H1 (cell line): ENCODE results near the gene ZC2HC1C. TPM values are rescaled to one million over a fixed set of nuclear protein-coding genes. Genes with fewer than 3 reads are reported as not detected.

Experiments
- CTCF ChIA-PET: fragments of 300-600 bp; sonication (Branson Sonifier 250); formaldehyde crosslinking; loops from one replicate; lab custom pipeline; 2021; ENCODE audit not compliant: partially characterized antibody; lab: Charles Lee
- POLR2A ChIA-PET: fragments of 300-600 bp; sonication (Branson Sonifier 250); formaldehyde crosslinking; loops from one replicate; lab custom pipeline; 2021; ENCODE audit warnings: inconsistent platforms; ENCODE audit not compliant: partially characterized antibody; lab: Charles Lee
- DNase-seq, 2 experiments: peaks; one replicate each; pipeline versions ENCODE4 v3.0.0 to v3.0.0-alpha.2; 2010 to 2022; ENCODE audit warnings: low spot score in 2 of 2, low read depth in 1 of 2, mixed read lengths in 1 of 2
- FAIRE-seq: peaks from 2 replicates; lab custom pipeline; 2011; peaks lifted over from hg19 to GRCh38; lab: Jason Lieb, UNC
- H2AFZ ChIP-seq: 2 replicates; pipeline ENCODE4 v1.8.1; 2012; ENCODE audit warnings: low read length, inconsistent platforms
- H2AK5ac ChIP-seq: 2 replicates; pipeline ENCODE4 v1.6.1; 2013; ENCODE audit warnings: low read depth, low read length
- H2BK120ac ChIP-seq: replicated peaks from 2 replicates; pipeline ENCODE3; 2013; ENCODE audit warnings: low read depth, low read length, inconsistent platforms
- H2BK12ac ChIP-seq: 2 replicates; pipeline ENCODE4 v1.6.1; 2013; ENCODE audit warnings: low read depth, low read length
- H2BK15ac ChIP-seq: 2 replicates; pipeline ENCODE4 v1.6.1; 2013; ENCODE audit warnings: low read length
- H2BK20ac ChIP-seq: 2 replicates; pipeline ENCODE4 v1.6.1; 2013; ENCODE audit warnings: low read length
- H2BK5ac ChIP-seq: 2 replicates; pipeline ENCODE4 v1.6.1; 2013; ENCODE audit warnings: low read depth, low read length
- H3K14ac ChIP-seq: 2 replicates; pipeline ENCODE4 v1.6.1; 2013; ENCODE audit warnings: inconsistent platforms; ENCODE audit not compliant: insufficient read length
- H3K18ac ChIP-seq: 2 replicates; pipeline ENCODE4 v1.6.1; 2013; ENCODE audit warnings: low read length; ENCODE audit errors: extremely low read depth
- H3K23ac ChIP-seq: 2 replicates; pipeline ENCODE4 v1.6.1; 2013; ENCODE audit warnings: inconsistent platforms; ENCODE audit not compliant: insufficient read length
- H3K23me2 ChIP-seq: 2 replicates; pipeline ENCODE4 v1.6.1; 2013; ENCODE audit warnings: low read depth, low read length
- H3K27ac ChIP-seq: 2 replicates; pipeline ENCODE4 v1.6.1; 2011; ENCODE audit warnings: low read depth, low read length, inconsistent platforms
- H3K27me3 ChIP-seq, 4 experiments: replicated peaks in 1 of 4; 1 replicate in 1 of 4; 2 replicates in 3 of 4; pipeline versions ENCODE4 v1.6.1 to v1.8.1; 2011 to 2013; ENCODE audit warnings: low read length in 3 of 4, mild to moderate bottlenecking in 3 of 4, inconsistent platforms in 2 of 4, mixed read lengths in 2 of 4, moderate library complexity in 1 of 4; ENCODE audit not compliant: control insufficient read depth in 3 of 4, insufficient read depth in 3 of 4; ENCODE audit errors: extremely low read depth in 1 of 4
- H3K36me3 ChIP-seq, 4 experiments: 2 replicates each; pipeline versions ENCODE4 v1.6.1 to v1.8.1; 2011 to 2013; ENCODE audit warnings: mild to moderate bottlenecking in 4 of 4, low read length in 3 of 4, moderate library complexity in 2 of 4, control low read depth in 1 of 4, inconsistent platforms in 1 of 4; ENCODE audit not compliant: insufficient read depth in 4 of 4, control insufficient read depth in 2 of 4
- H3K4ac ChIP-seq: replicated peaks from 2 replicates; pipeline ENCODE3; 2013; ENCODE audit warnings: low read length, low read depth, mixed read lengths, inconsistent platforms; ENCODE audit not compliant: insufficient read length
- H3K4me1 ChIP-seq, 4 experiments: replicated peaks in 1 of 4; 1 replicate in 1 of 4; 2 replicates in 3 of 4; pipeline versions ENCODE4 v1.6.1 to v1.8.1; 2011 to 2013; ENCODE audit warnings: low read length in 3 of 4, inconsistent platforms in 2 of 4, mixed read lengths in 1 of 4; ENCODE audit not compliant: insufficient read depth in 4 of 4, control insufficient read depth in 3 of 4
- H3K4me2 ChIP-seq, 2 experiments: 2 replicates each; pipeline versions ENCODE4 v1.6.1 to v1.8.1; 2011 to 2013; ENCODE audit warnings: low read depth in 2 of 2, low read length in 2 of 2, control low read depth in 1 of 2, inconsistent platforms in 1 of 2, mild to moderate bottlenecking in 1 of 2; ENCODE audit not compliant: insufficient read depth in 1 of 2
- H3K4me3 ChIP-seq, 4 experiments: fragments of 200-600, 300-600 bp in 1 of 4; sonication (generic), shearing (Covaris generic), sonication (Bioruptor Twin) in 1 of 4; 2 replicates each; pipeline versions ENCODE4 v1.5.1 to v1.8.1; 2011 to 2016; ENCODE audit warnings: low read length in 4 of 4, low read depth in 3 of 4, control low read depth in 2 of 4, inconsistent platforms in 2 of 4, mild to moderate bottlenecking in 2 of 4, mixed read lengths in 1 of 4, moderate library complexity in 1 of 4; ENCODE audit not compliant: insufficient read depth in 2 of 4; ENCODE audit errors: extremely low read depth in 1 of 4
- H3K56ac ChIP-seq: replicated peaks from 2 replicates; pipeline ENCODE3; 2013; ENCODE audit warnings: low read depth, mild to moderate bottlenecking, mixed read lengths, low read length, inconsistent platforms; ENCODE audit not compliant: insufficient read length
- H3K79me1 ChIP-seq: 2 replicates; pipeline ENCODE4 v1.6.1; 2013; ENCODE audit warnings: low read depth, low read length, control low read depth
- H3K79me2 ChIP-seq, 2 experiments: 2 replicates each; pipeline versions ENCODE4 v1.6.1 to v1.8.1; 2012 to 2013; ENCODE audit warnings: low read length in 2 of 2, mild to moderate bottlenecking in 2 of 2, inconsistent platforms in 1 of 2; ENCODE audit not compliant: insufficient read depth in 2 of 2, control insufficient read depth in 1 of 2
- H3K9ac ChIP-seq, 4 experiments: replicated peaks in 1 of 4; 1 replicate in 1 of 4; 2 replicates in 3 of 4; pipeline versions ENCODE4 v1.6.1 to v1.8.1; 2011 to 2013; ENCODE audit warnings: low read depth in 3 of 4, low read length in 3 of 4, control low read depth in 2 of 4, mild to moderate bottlenecking in 2 of 4, moderate library complexity in 2 of 4, inconsistent platforms in 1 of 4; ENCODE audit errors: extremely low read depth in 1 of 4
- H3K9me3 ChIP-seq, 2 experiments: 2 replicates each; pipeline versions ENCODE4 v1.6.1 to v1.8.1; 2012 to 2013; ENCODE audit warnings: mild to moderate bottlenecking in 2 of 2, moderate library complexity in 2 of 2, control low read depth in 1 of 2, inconsistent platforms in 1 of 2, low read depth in 1 of 2, low read length in 1 of 2, mixed read lengths in 1 of 2; ENCODE audit not compliant: insufficient read depth in 2 of 2
- H4K20me1 ChIP-seq, 2 experiments: replicated peaks in 1 of 2; 2 replicates each; pipeline versions ENCODE3 to v1.8.1; 2011 to 2013; ENCODE audit warnings: inconsistent platforms in 2 of 2, low read length in 2 of 2, mild to moderate bottlenecking in 1 of 2; ENCODE audit not compliant: insufficient read depth in 2 of 2, control insufficient read depth in 1 of 2
- H4K5ac ChIP-seq: 2 replicates; pipeline ENCODE4 v1.6.1; 2013; ENCODE audit warnings: low read length, low read depth, mixed read lengths, inconsistent platforms; ENCODE audit not compliant: insufficient read length
- H4K8ac ChIP-seq: 2 replicates; pipeline ENCODE4 v1.8.0; 2013; ENCODE audit warnings: mild to moderate bottlenecking, moderate library complexity, low read length, inconsistent platforms; ENCODE audit not compliant: insufficient read depth; ENCODE audit errors: extremely low read depth
- H4K91ac ChIP-seq: replicated peaks from 2 replicates; pipeline ENCODE3; 2013; ENCODE audit warnings: low read length, mixed read lengths, inconsistent platforms; ENCODE audit not compliant: insufficient read length
- CBX8 ChIP-seq: fragments of 300-800, 300-1000 bp; sonication (generic); IDR thresholded peaks from 2 replicates; pipeline ENCODE4 v1.7.1; 2016; ENCODE audit warnings: low read depth, low read length, borderline replicate concordance
- CHD1 ChIP-seq: IDR thresholded peaks from 2 replicates; pipeline ENCODE4 v1.6.1; 2012; ENCODE audit warnings: low read depth, low read length, improper control_type of control experiment
- KDM1A ChIP-seq: fragments of 200-600, 300-600 bp; sonication (generic); IDR thresholded peaks from 2 replicates; pipeline ENCODE4 v1.7.1; 2016; ENCODE audit warnings: mild to moderate bottlenecking, low read length, borderline replicate concordance
- KDM5A ChIP-seq: fragments of 200-600 bp; IDR thresholded peaks from 2 replicates; pipeline ENCODE4 v1.7.1; 2012; ENCODE audit warnings: mild to moderate bottlenecking, low read length, inconsistent platforms, mixed read lengths
- RAD21 ChIP-seq, 2 experiments: IDR thresholded peaks in 1 of 2; conservative IDR thresholded peaks in 1 of 2; 2 replicates each; pipeline ENCODE4 v1.6.1; 2011; ENCODE audit warnings: low read depth in 2 of 2, low read length in 2 of 2, improper control_type of control experiment in 1 of 2, inconsistent platforms in 1 of 2, mild to moderate bottlenecking in 1 of 2, moderate library complexity in 1 of 2
- RNF2 ChIP-seq: fragments of 200-900, 300-1000 bp; sonication (generic); IDR thresholded peaks from 2 replicates; pipeline ENCODE4 v1.7.1; 2016; ENCODE audit warnings: borderline replicate concordance, low read depth, mild to moderate bottlenecking, antibody characterized with exemption, low read length; ENCODE audit not compliant: poor library complexity, severe bottlenecking; ENCODE audit errors: missing control alignments
- SRF ChIP-seq: IDR thresholded peaks from 2 replicates; pipeline ENCODE4 v1.6.1; 2011; ENCODE audit warnings: mild to moderate bottlenecking, low read depth, low read length, moderate library complexity
- TAF7 ChIP-seq: optimal IDR thresholded peaks from 2 replicates; pipeline ENCODE3; 2011; ENCODE audit warnings: low read depth, mild to moderate bottlenecking, inconsistent platforms, low read length, moderate library complexity, borderline replicate concordance
- WGBS, 2 experiments: shearing (Covaris generic) in 1 of 2; methylation state at CpG; one replicate each; pipeline versions ENCODE4 v1.1.6 to v1.1.7; 2013 to 2015; ENCODE audit warnings: low lambda C conversion rate in 2 of 2, mixed read lengths in 2 of 2, inconsistent platforms in 1 of 2, low coverage in 1 of 2, missing lambda C conversion rate in 1 of 2; ENCODE audit not compliant: insufficient replicate concordance in 2 of 2, insufficient coverage in 1 of 2, insufficient read length in 1 of 2; ENCODE audit errors: extremely low coverage in 1 of 2, missing lambda C conversion rate in 1 of 2; 5-methylcytosine and 5-hydroxymethylcytosine counted together
- polyA plus RNA-seq, 7 experiments: library from polyadenylated mRNA; depleted of rRNA in 3 of 7; stranded (reverse) in 5 of 7; unstranded in 2 of 7; fragments of >200 nt in 5 of 7; fragments of 200-250 nt in 2 of 7; gene quantifications; 1 replicate in 5 of 7; 2 replicates in 1 of 7; 4 replicates in 1 of 7; pipeline versions ENCODE4 v1.2.1 to v1.2.3, GENCODE V29; 2011 to 2013; ENCODE audit warnings: missing spikeins in 2 of 7, mixed read lengths in 2 of 7
- total RNA-seq: library from RNA; stranded (reverse); fragmentation: NEBNext Ultra II Directional; extraction: Animal tissue kit (Norgen Biotek cat#: 25700); gene quantifications from 2 replicates; pipeline ENCODE4 v1.2.1, GENCODE V29; 2021
- TF ChIP-seq, protein P1 (sequence below): IDR thresholded peaks from 2 replicates; pipeline ENCODE4 v1.6.1; 2012; ENCODE audit warnings: low read length, inconsistent platforms
- TF ChIP-seq, protein P2 (sequence below): IDR thresholded peaks from 2 replicates; pipeline ENCODE4 v1.6.1; 2011; ENCODE audit warnings: low read length, improper control_type of control experiment

Gene ZC2HC1C
- total and polyA plus RNA-seq, 2 of the 8 experiments (the other 6 are each of a cell fraction or from before 2014, with no cell fraction given) = 0.57 to 1.2 TPM

DNA sequence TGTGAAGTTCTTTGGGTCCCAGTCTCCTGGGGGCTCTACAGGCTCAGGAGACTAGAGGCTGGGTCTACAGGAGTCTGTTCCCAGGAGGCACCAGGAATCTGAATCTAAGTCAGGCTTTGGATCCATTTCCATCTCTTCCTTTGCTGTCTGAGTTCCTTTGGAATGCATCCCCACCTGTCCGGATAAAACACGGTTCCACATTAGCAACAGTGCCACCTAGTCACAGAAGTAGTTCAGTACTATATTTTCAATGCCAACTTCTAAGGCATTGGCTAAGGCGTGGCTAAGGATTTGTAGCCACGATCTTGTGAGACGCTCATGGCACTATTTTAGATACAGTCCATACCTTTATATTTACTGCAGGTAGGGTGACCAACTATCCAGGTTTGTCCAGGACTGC lies 15.1 kb downstream of the ZC2HC1C start:
- DNase-seq (no peak), FAIRE-seq (no peak)
- Histone ChIP-seq H2BK20ac (no peak overlapping the region), H2AK5ac (no peak overlapping the region), H3K23me2 (no peaks in the 10 kb centered on the region), H4K5ac (no peak overlapping the region), H3K14ac (no peak overlapping the region), H2BK15ac (no peak overlapping the region), H3K27me3 (no peaks in the 10 kb centered on the region), H3K79me2 (no peaks in the 10 kb centered on the region), H3K79me1 (no peaks in the 10 kb centered on the region), H4K8ac (no peak overlapping the region), H3K18ac (no peak overlapping the region), H3K4ac (no peak overlapping the region), H2BK12ac (no peak overlapping the region), H2BK120ac (no peak overlapping the region), H3K4me3 (no peak overlapping the region), H2BK5ac (no peak overlapping the region), H3K9ac (no peak overlapping the region), H3K4me1 (no peaks in the 10 kb centered on the region), H2AFZ (no peak overlapping the region), H4K91ac (no peak overlapping the region), H3K27ac (no peak overlapping the region), H3K4me2 (no peak overlapping the region), H3K56ac (no peak overlapping the region), H3K9me3 (no peaks in the 10 kb centered on the region), H3K23ac (no peak overlapping the region), H4K20me1 (no peaks in the 10 kb centered on the region), H3K36me3 (peaks cover 11 to 49% (median 28%) of the 10 kb centered on the region in 4 experiments)
- POLR2A ChIA-PET = interaction anchor here (1.2 to 2.4 kb wide), 3 partner anchors 10 to 158 kb away, joined by 3 to 9 read pairs (median 6); partner anchors contain the start of gene ZC2HC1C
- WGBS, 2 experiments = 92% methylated on average over 5 of the region's 5 CpGs; no CpG with 5 or more reads in 1 of the 2 experiments
- CTCF ChIA-PET = interaction anchor here (0.8 to 10.6 kb wide), 6 partner anchors 10 to 176 kb away, joined by 3 to 98 read pairs (median 4); no protein-coding TSS in a partner anchor
- TF ChIP-seq CHD1 = no peak
- TF ChIP-seq, protein P1, sequence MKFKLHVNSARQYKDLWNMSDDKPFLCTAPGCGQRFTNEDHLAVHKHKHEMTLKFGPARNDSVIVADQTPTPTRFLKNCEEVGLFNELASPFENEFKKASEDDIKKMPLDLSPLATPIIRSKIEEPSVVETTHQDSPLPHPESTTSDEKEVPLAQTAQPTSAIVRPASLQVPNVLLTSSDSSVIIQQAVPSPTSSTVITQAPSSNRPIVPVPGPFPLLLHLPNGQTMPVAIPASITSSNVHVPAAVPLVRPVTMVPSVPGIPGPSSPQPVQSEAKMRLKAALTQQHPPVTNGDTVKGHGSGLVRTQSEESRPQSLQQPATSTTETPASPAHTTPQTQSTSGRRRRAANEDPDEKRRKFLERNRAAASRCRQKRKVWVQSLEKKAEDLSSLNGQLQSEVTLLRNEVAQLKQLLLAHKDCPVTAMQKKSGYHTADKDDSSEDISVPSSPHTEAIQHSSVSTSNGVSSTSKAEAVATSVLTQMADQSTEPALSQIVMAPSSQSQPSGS = no peak
- TF ChIP-seq RAD21 (IDR thresholded peaks at IDR 0.05 in 1 of 2, conservative IDR thresholded peaks at IDR 0.05 in 1 of 2; ENCODE audit: low read depth in 2 of 2, low read length in 2 of 2) = no peak
- TF ChIP-seq CBX8 = no peak
- TF ChIP-seq, protein P2, sequence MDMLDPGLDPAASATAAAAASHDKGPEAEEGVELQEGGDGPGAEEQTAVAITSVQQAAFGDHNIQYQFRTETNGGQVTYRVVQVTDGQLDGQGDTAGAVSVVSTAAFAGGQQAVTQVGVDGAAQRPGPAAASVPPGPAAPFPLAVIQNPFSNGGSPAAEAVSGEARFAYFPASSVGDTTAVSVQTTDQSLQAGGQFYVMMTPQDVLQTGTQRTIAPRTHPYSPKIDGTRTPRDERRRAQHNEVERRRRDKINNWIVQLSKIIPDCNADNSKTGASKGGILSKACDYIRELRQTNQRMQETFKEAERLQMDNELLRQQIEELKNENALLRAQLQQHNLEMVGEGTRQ = no peak
- no peak for TF ChIP-seq RNF2
- TF ChIP-seq SRF = no peak
- TF ChIP-seq KDM5A = no peak
- TF ChIP-seq TAF7 = no peak
- TF ChIP-seq KDM1A = no peak
